GM18868 (cell line): ENCODE data around the gene REXO5.
"Not testable (repeated sequence)": the region's sequence is repeated elsewhere in the genome, so short reads cannot be mapped to it uniquely, and the experiment has no call there.

ENCODE experiments used
- ATAC-seq: cut with Tn5 transposase; IDR thresholded peaks from one replicate; pipeline ENCODE4 v1.9.1; 2021; ENCODE audit warnings: mild to moderate bottlenecking, moderate library complexity; ENCODE audit not compliant: unreplicated experiment

The REXO5 gene

GRCh38 chr16:20806168-20807050 lies at the start of gene REXO5, which contains the start of gene ERI2:
Gene REXO5 (plus strand): TSS chr16:20806527. CDS start chr16:20806954, 427 bp downstream.
Gene ERI2 (minus strand): TSS chr16:20806472. CDS start chr16:20806430, 42 bp downstream.
- peak; percentile 80 for ATAC-seq

GRCh38 chr16:20760346-20760745 lies 46.0 kb upstream of the REXO5 start:
- no peak for ATAC-seq

GRCh38 chr16:20761175-20761574 lies 45.2 kb upstream of the REXO5 start:
- no peak for ATAC-seq

- no peak for ATAC-seq
Observed at GRCh38 chr16:20762404-20763123, 43.8 kb upstream of the REXO5 start.

GRCh38 chr16:20763461-20764232 lies 42.7 kb upstream of the REXO5 start, which contains the start of gene ACSM3:
Gene ACSM3 (plus strand): TSS chr16:20764014. CDS start chr16:20770035, 6,021 bp downstream.
- ATAC-seq = peak; percentile 98

- not testable (repeated sequence) for ATAC-seq
Observed at GRCh38 chr16:20764448-20764847, 41.9 kb upstream of the REXO5 start.

GRCh38 chr16:20765732-20766131 lies 40.6 kb upstream of the REXO5 start:
- no peak for ATAC-seq

GRCh38 chr16:20766294-20766693 lies 40.0 kb upstream of the REXO5 start:
- no peak for ATAC-seq

GRCh38 chr16:20767577-20767976 lies 38.8 kb upstream of the REXO5 start:
- no peak for ATAC-seq

GRCh38 chr16:20768121-20768520 lies 38.2 kb upstream of the REXO5 start:
- no peak for ATAC-seq

- no peak for ATAC-seq
Observed at GRCh38 chr16:20768818-20769217, 37.5 kb upstream of the REXO5 start.

GRCh38 chr16:20773679-20774078 lies 32.6 kb upstream of the REXO5 start:
- ATAC-seq = no peak

- no peak for ATAC-seq
Observed at GRCh38 chr16:20774703-20775362, 31.5 kb upstream of the REXO5 start.

GRCh38 chr16:20781697-20782096 lies 24.6 kb upstream of the REXO5 start:
- no peak for ATAC-seq

GRCh38 chr16:20782470-20782869 lies 23.9 kb upstream of the REXO5 start:
- ATAC-seq = no peak

GRCh38 chr16:20784204-20784603 lies 22.1 kb upstream of the REXO5 start:
- no peak for ATAC-seq

- no peak for ATAC-seq
Observed at GRCh38 chr16:20789130-20789529, 17.2 kb upstream of the REXO5 start.

GRCh38 chr16:20791923-20792612 lies 14.3 kb upstream of the REXO5 start:
- ATAC-seq = no peak

GRCh38 chr16:20798364-20798763 lies 8.0 kb upstream of the REXO5 start:
- ATAC-seq = no peak

- ATAC-seq = no peak
Observed at GRCh38 chr16:20799599-20799998, 6.7 kb upstream of the REXO5 start.
